Measurements from ENCODE around the gene SNAP29. TPM values are rescaled to one million over a fixed set of nuclear protein-coding genes. Genes with fewer than 3 reads are reported as not detected.
"Not testable (repeated sequence)": the region's sequence is repeated elsewhere in the genome, so short reads cannot be mapped to it uniquely, and the experiment has no call there.

SNAP29 gene
- total and polyA plus RNA-seq, 4 donors, result 11.5 to 33.3 (median 25.4) TPM

- Histone ChIP-seq H3K27me3 (ENCODE audit: control insufficient read depth, insufficient read depth, low read length) (no peaks in the 10 kb centered on the region), H3K4me3 (ENCODE audit: low read depth, low read length) (no peak overlapping the region), H3K4me1 (ENCODE audit: control insufficient read depth, insufficient read depth, low read length) (peaks cover 18% of the 10 kb centered on the region), H3K27ac (ENCODE audit: low read depth, low read length) (no peak overlapping the region), H3K36me3 (ENCODE audit: control insufficient read depth, insufficient read depth, low read length) (peaks cover 3% of the 10 kb centered on the region), H3K9me3 (ENCODE audit: control insufficient read depth, insufficient read depth, low read length) (no peaks in the 10 kb centered on the region)
- WGBS (ENCODE audit: insufficient coverage), result 33% methylated on average over 2 of the region's 3 CpGs
- no peak for DNase-seq (ENCODE audit: low read depth in 4 of 6, low spot score in 6 of 6)
These were observed 62.0 kb downstream of the SNAP29 start for GRCh38 chr22:20920881-20921203.

- peaks cover 3% of the 10 kb centered on the region for H3K36me3 ChIP-seq (ENCODE audit: control insufficient read depth, insufficient read depth, low read length)
- peaks cover 10% of the 10 kb centered on the region for H3K4me1 ChIP-seq (ENCODE audit: control insufficient read depth, insufficient read depth, low read length)
- no peak overlapping the region for H3K27ac ChIP-seq (ENCODE audit: low read depth, low read length)
- H3K4me3 ChIP-seq (ENCODE audit: low read depth, low read length), result no peak overlapping the region
- H3K9me3 ChIP-seq (ENCODE audit: control insufficient read depth, insufficient read depth, low read length), result no peaks in the 10 kb centered on the region
- no peaks in the 10 kb centered on the region for H3K27me3 ChIP-seq (ENCODE audit: control insufficient read depth, insufficient read depth, low read length)
- DNase-seq (ENCODE audit: low read depth in 4 of 6, low spot score in 6 of 6), result no peak
- WGBS (ENCODE audit: insufficient coverage), result 0% methylated on average over 1 of the region's 3 CpGs
These were observed 63.4 kb downstream of the SNAP29 start for GRCh38 chr22:20922141-20922751.

- Histone ChIP-seq H3K27ac (ENCODE audit: low read depth, low read length) (no peak overlapping the region), H3K9me3 (ENCODE audit: control insufficient read depth, insufficient read depth, low read length) (no peaks in the 10 kb centered on the region), H3K27me3 (ENCODE audit: control insufficient read depth, insufficient read depth, low read length) (no peaks in the 10 kb centered on the region), H3K36me3 (ENCODE audit: control insufficient read depth, insufficient read depth, low read length) (peaks cover 3% of the 10 kb centered on the region), H3K4me3 (ENCODE audit: low read depth, low read length) (no peak overlapping the region), H3K4me1 (ENCODE audit: control insufficient read depth, insufficient read depth, low read length) (peaks cover 7% of the 10 kb centered on the region)
- 94% methylated on average over 2 of the region's 2 CpGs for WGBS (ENCODE audit: insufficient coverage)
- no peak for DNase-seq (ENCODE audit: low read depth in 4 of 6, low spot score in 6 of 6)
These were observed 67.4 kb downstream of the SNAP29 start for GRCh38 chr22:20926243-20926642.

GRCh38 chr22:20927940-20928572 lies 69.2 kb downstream of the SNAP29 start:
- no peak overlapping the region for H3K27ac ChIP-seq (ENCODE audit: low read depth, low read length)
- 86% methylated on average over 1 of the region's 4 CpGs for WGBS (ENCODE audit: insufficient coverage)

GRCh38 chr22:20928573-20928967 lies 69.8 kb downstream of the SNAP29 start:
- Histone ChIP-seq H3K4me1 (ENCODE audit: control insufficient read depth, insufficient read depth, low read length) (peaks cover 2% of the 10 kb centered on the region), H3K9me3 (ENCODE audit: control insufficient read depth, insufficient read depth, low read length) (no peaks in the 10 kb centered on the region), H3K4me3 (ENCODE audit: low read depth, low read length) (no peak overlapping the region), H3K27ac (ENCODE audit: low read depth, low read length) (no peak overlapping the region), H3K36me3 (ENCODE audit: control insufficient read depth, insufficient read depth, low read length) (peaks cover 3% of the 10 kb centered on the region), H3K27me3 (ENCODE audit: control insufficient read depth, insufficient read depth, low read length) (no peaks in the 10 kb centered on the region)
- no CpG with 5 or more reads among the region's 4 CpGs for WGBS (ENCODE audit: insufficient coverage)
- no peak for DNase-seq (ENCODE audit: low read depth in 4 of 6, low spot score in 6 of 6)

More at GRCh38 chr22:20927940-20928572, 69.2 kb downstream of the SNAP29 start:
- DNase-seq (ENCODE audit: low read depth in 4 of 6, low spot score in 6 of 6), result no peak
- no peaks in the 10 kb centered on the region for H3K27me3 ChIP-seq (ENCODE audit: control insufficient read depth, insufficient read depth, low read length)
- H3K36me3 ChIP-seq (ENCODE audit: control insufficient read depth, insufficient read depth, low read length), result peaks cover 3% of the 10 kb centered on the region
- no peak overlapping the region for H3K4me3 ChIP-seq (ENCODE audit: low read depth, low read length)
- peaks cover 3% of the 10 kb centered on the region for H3K4me1 ChIP-seq (ENCODE audit: control insufficient read depth, insufficient read depth, low read length)
- H3K9me3 ChIP-seq (ENCODE audit: control insufficient read depth, insufficient read depth, low read length), result no peaks in the 10 kb centered on the region

GRCh38 chr22:20930004-20930403 lies 71.2 kb downstream of the SNAP29 start:
- H3K4me3 ChIP-seq (ENCODE audit: low read depth, low read length), result no peak overlapping the region
- no peaks in the 10 kb centered on the region for H3K4me1 ChIP-seq (ENCODE audit: control insufficient read depth, insufficient read depth, low read length)
- H3K27me3 ChIP-seq (ENCODE audit: control insufficient read depth, insufficient read depth, low read length), result no peaks in the 10 kb centered on the region
- peaks cover 8% of the 10 kb centered on the region for H3K36me3 ChIP-seq (ENCODE audit: control insufficient read depth, insufficient read depth, low read length)
- no peak overlapping the region for H3K27ac ChIP-seq (ENCODE audit: low read depth, low read length)
- no CpG with 5 or more reads among the region's 1 CpG for WGBS (ENCODE audit: insufficient coverage)
- no peaks in the 10 kb centered on the region for H3K9me3 ChIP-seq (ENCODE audit: control insufficient read depth, insufficient read depth, low read length)
- no peak for DNase-seq (ENCODE audit: low read depth in 4 of 6, low spot score in 6 of 6)

- peaks cover 12% of the 10 kb centered on the region for H3K36me3 ChIP-seq (ENCODE audit: control insufficient read depth, insufficient read depth, low read length)
- DNase-seq (ENCODE audit: low read depth in 4 of 6, low spot score in 6 of 6); H3K4me1 ChIP-seq (ENCODE audit: control insufficient read depth, insufficient read depth, low read length); H3K27ac ChIP-seq (ENCODE audit: low read depth, low read length); H3K27me3 ChIP-seq (ENCODE audit: control insufficient read depth, insufficient read depth, low read length); H3K9me3 ChIP-seq (ENCODE audit: control insufficient read depth, insufficient read depth, low read length); H3K4me3 ChIP-seq (ENCODE audit: low read depth, low read length): not testable (repeated sequence)
- WGBS (ENCODE audit: insufficient coverage), result no CpG with 5 or more reads among the region's 12 CpGs
These were observed 71.6 kb downstream of the SNAP29 start for GRCh38 chr22:20930435-20930834.

- no peaks in the 10 kb centered on the region for H3K4me1 ChIP-seq (ENCODE audit: control insufficient read depth, insufficient read depth, low read length)
- no peak overlapping the region for H3K27ac ChIP-seq (ENCODE audit: low read depth, low read length)
- H3K27me3 ChIP-seq (ENCODE audit: control insufficient read depth, insufficient read depth, low read length), result no peaks in the 10 kb centered on the region
- peak in 1 of 6 donors; percentile 12 for DNase-seq (ENCODE audit: low read depth in 4 of 6, low spot score in 6 of 6)
- peaks cover 18% of the 10 kb centered on the region for H3K36me3 ChIP-seq (ENCODE audit: control insufficient read depth, insufficient read depth, low read length)
- no peak overlapping the region for H3K4me3 ChIP-seq (ENCODE audit: low read depth, low read length)
- WGBS (ENCODE audit: insufficient coverage), result no CpG with 5 or more reads among the region's 4 CpGs
- H3K9me3 ChIP-seq (ENCODE audit: control insufficient read depth, insufficient read depth, low read length), result no peaks in the 10 kb centered on the region
These were observed 72.4 kb downstream of the SNAP29 start for GRCh38 chr22:20931126-20931654.

GRCh38 chr22:20933910-20934309 lies 75.1 kb downstream of the SNAP29 start:
- H3K4me1 ChIP-seq (ENCODE audit: control insufficient read depth, insufficient read depth, low read length), result peaks cover 7% of the 10 kb centered on the region
- H3K27ac ChIP-seq (ENCODE audit: low read depth, low read length), result no peak overlapping the region
- 96% methylated on average over 4 of the region's 7 CpGs for WGBS (ENCODE audit: insufficient coverage)
- DNase-seq (ENCODE audit: low read depth in 4 of 6, low spot score in 6 of 6), result no peak
- H3K9me3 ChIP-seq (ENCODE audit: control insufficient read depth, insufficient read depth, low read length), result no peaks in the 10 kb centered on the region
- peaks cover 28% of the 10 kb centered on the region for H3K36me3 ChIP-seq (ENCODE audit: control insufficient read depth, insufficient read depth, low read length)
- no peak overlapping the region for H3K4me3 ChIP-seq (ENCODE audit: low read depth, low read length)
- H3K27me3 ChIP-seq (ENCODE audit: control insufficient read depth, insufficient read depth, low read length), result no peaks in the 10 kb centered on the region

GRCh38 chr22:20935049-20935448 lies 76.2 kb downstream of the SNAP29 start:
- WGBS (ENCODE audit: insufficient coverage), result 96% methylated on average over 3 of the region's 9 CpGs
- peaks cover 28% of the 10 kb centered on the region for H3K36me3 ChIP-seq (ENCODE audit: control insufficient read depth, insufficient read depth, low read length)
- not testable (repeated sequence) for DNase-seq (ENCODE audit: low read depth in 4 of 6, low spot score in 6 of 6); H3K4me3 ChIP-seq (ENCODE audit: low read depth, low read length); H3K27ac ChIP-seq (ENCODE audit: low read depth, low read length); H3K27me3 ChIP-seq (ENCODE audit: control insufficient read depth, insufficient read depth, low read length); H3K9me3 ChIP-seq (ENCODE audit: control insufficient read depth, insufficient read depth, low read length); H3K4me1 ChIP-seq (ENCODE audit: control insufficient read depth, insufficient read depth, low read length)

All from spinal cord (tissue), 10 donors.